ENCODE measurements around the gene CARS2. TPM values are rescaled to one million over a fixed set of nuclear protein-coding genes. Genes with fewer than 3 reads are reported as not detected.
A peak's percentile ranks its signal among the peaks of the same experiment; 100 is the strongest.

Gene CARS2
- total RNA-seq, 4 donors from 2014 or later = 49.0 to 78.1 (median 68.4) TPM

GRCh38 chr13:110644892-110645521 is 60.9 kb downstream of the CARS2 start:
- TF ChIP-seq POLR2A (IDR thresholded peaks at IDR 0.05) (no peak), CTCF (IDR thresholded peaks at IDR 0.05) (peak in 4 of 6 experiments; percentile 3 to 36 (median 18))

GRCh38 chr13:110643768-110644421 is 62.0 kb downstream of the CARS2 start:
- no peaks in the 10 kb centered on the region for H3K9me3 ChIP-seq
- peaks cover 31% of the 10 kb centered on the region in 2 donors for H3K36me3 ChIP-seq
- intact Hi-C loops (cut with DNase I) = loop anchor here (10.0 kb wide), 1 partner anchor 61 kb away; the partner anchor contains the start of gene CARS2
- H3K4me1 ChIP-seq = peaks cover 0 to 7% of the 10 kb centered on the region in 2 donors
- DNase-seq = no peak
- no peak overlapping the region for H3K27ac ChIP-seq
- no peaks in the 10 kb centered on the region for H3K27me3 ChIP-seq
- WGBS, 2 donors = 86 to 87% methylated on average over 13 of the region's 13 CpGs
- no peak overlapping the region for H3K4me3 ChIP-seq (replicated peaks in 1 of 3)
- TF ChIP-seq CTCF (IDR thresholded peaks at IDR 0.05) (no peak), POLR2A (IDR thresholded peaks at IDR 0.05) (no peak)

More at GRCh38 chr13:110644892-110645521, 60.9 kb downstream of the CARS2 start:
- 49 to 86% methylated on average over 6 to 23 of the region's 28 CpGs for whole genome bisulfite sequencing, 2 donors
- H3K27ac ChIP-seq = no peak overlapping the region
- H3K9me3 ChIP-seq = no peaks in the 10 kb centered on the region
- peak; percentile 58 to 78 for DNase-seq
- intact Hi-C loops (cut with DNase I) = loop anchor here (10.0 kb wide), 1 partner anchor 60 kb away; the partner anchor contains the start of gene CARS2
- H3K27me3 ChIP-seq = no peaks in the 10 kb centered on the region
- H3K4me1 ChIP-seq = peaks cover 0 to 7% of the 10 kb centered on the region in 2 donors
- H3K4me3 ChIP-seq (replicated peaks in 1 of 3) = no peak overlapping the region
- peaks cover 23% of the 10 kb centered on the region in 2 donors for H3K36me3 ChIP-seq

GRCh38 chr13:110643324-110643723 is 62.6 kb downstream of the CARS2 start:
- H3K27me3 ChIP-seq = no peaks in the 10 kb centered on the region
- H3K36me3 ChIP-seq = peaks cover 31 to 37% of the 10 kb centered on the region in 2 donors
- H3K4me3 ChIP-seq (replicated peaks in 1 of 3) = no peak overlapping the region
- TF ChIP-seq POLR2A (IDR thresholded peaks at IDR 0.05) = no peak
- TF ChIP-seq CTCF (IDR thresholded peaks at IDR 0.05) = no peak
- no peak for DNase-seq
- intact Hi-C loops (cut with DNase I) = loop anchor here (10.0 kb wide), 1 partner anchor 61 kb away; the partner anchor contains the start of gene CARS2
- H3K27ac ChIP-seq = no peak overlapping the region
- no peaks in the 10 kb centered on the region for H3K9me3 ChIP-seq
- WGBS, 2 donors = 84 to 85% methylated on average over 10 to 11 of the region's 11 CpGs
- peaks cover 0 to 7% of the 10 kb centered on the region in 2 donors for H3K4me1 ChIP-seq

GRCh38 chr13:110642291-110642981 is 63.5 kb downstream of the CARS2 start:
- H3K4me3 ChIP-seq (replicated peaks in 1 of 3) = no peak overlapping the region
- peaks cover 0 to 7% of the 10 kb centered on the region in 2 donors for H3K4me1 ChIP-seq
- no peak for DNase-seq
- 90 to 95% methylated on average over 23 to 40 of the region's 40 CpGs for WGBS, 2 donors
- H3K36me3 ChIP-seq = peaks cover 31 to 46% of the 10 kb centered on the region in 2 donors
- H3K27ac ChIP-seq = no peak overlapping the region
- H3K9me3 ChIP-seq = no peaks in the 10 kb centered on the region
- TF ChIP-seq POLR2A (IDR thresholded peaks at IDR 0.05) (no peak), CTCF (IDR thresholded peaks at IDR 0.05) (no peak)
- no peaks in the 10 kb centered on the region for H3K27me3 ChIP-seq
- intact Hi-C loops (cut with DNase I) = loop anchor here (10.0 kb wide), 1 partner anchor 62 kb away; the partner anchor contains the start of gene CARS2
